H1 (cell line): Measurements from ENCODE around the gene CMTR2. TPM values are rescaled to one million over a fixed set of nuclear protein-coding genes. Genes with fewer than 3 reads are reported as not detected.

Experiments
- CTCF ChIA-PET: fragments of 300-600 bp; sonication (Branson Sonifier 250); formaldehyde crosslinking; loops from one replicate; lab custom pipeline; 2021; ENCODE audit not compliant: partially characterized antibody; lab: Charles Lee
- POLR2A ChIA-PET: fragments of 300-600 bp; sonication (Branson Sonifier 250); formaldehyde crosslinking; loops from one replicate; lab custom pipeline; 2021; ENCODE audit warnings: inconsistent platforms; ENCODE audit not compliant: partially characterized antibody; lab: Charles Lee
- DNase-seq, 2 experiments: peaks; one replicate each; pipeline versions ENCODE4 v3.0.0 to v3.0.0-alpha.2; 2010 to 2022; ENCODE audit warnings: low spot score in 2 of 2, low read depth in 1 of 2, mixed read lengths in 1 of 2
- FAIRE-seq: peaks from 2 replicates; lab custom pipeline; 2011; peaks lifted over from hg19 to GRCh38; lab: Jason Lieb, UNC
- H2AFZ ChIP-seq: 2 replicates; pipeline ENCODE4 v1.8.1; 2012; ENCODE audit warnings: low read length, inconsistent platforms
- H2AK5ac ChIP-seq: 2 replicates; pipeline ENCODE4 v1.6.1; 2013; ENCODE audit warnings: low read depth, low read length
- H2BK120ac ChIP-seq: replicated peaks from 2 replicates; pipeline ENCODE3; 2013; ENCODE audit warnings: low read depth, low read length, inconsistent platforms
- H2BK12ac ChIP-seq: 2 replicates; pipeline ENCODE4 v1.6.1; 2013; ENCODE audit warnings: low read depth, low read length
- H2BK15ac ChIP-seq: 2 replicates; pipeline ENCODE4 v1.6.1; 2013; ENCODE audit warnings: low read length
- H2BK20ac ChIP-seq: 2 replicates; pipeline ENCODE4 v1.6.1; 2013; ENCODE audit warnings: low read length
- H2BK5ac ChIP-seq: 2 replicates; pipeline ENCODE4 v1.6.1; 2013; ENCODE audit warnings: low read depth, low read length
- H3K14ac ChIP-seq: 2 replicates; pipeline ENCODE4 v1.6.1; 2013; ENCODE audit warnings: inconsistent platforms; ENCODE audit not compliant: insufficient read length
- H3K18ac ChIP-seq: 2 replicates; pipeline ENCODE4 v1.6.1; 2013; ENCODE audit warnings: low read length; ENCODE audit errors: extremely low read depth
- H3K23ac ChIP-seq: 2 replicates; pipeline ENCODE4 v1.6.1; 2013; ENCODE audit warnings: inconsistent platforms; ENCODE audit not compliant: insufficient read length
- H3K23me2 ChIP-seq: 2 replicates; pipeline ENCODE4 v1.6.1; 2013; ENCODE audit warnings: low read depth, low read length
- H3K27ac ChIP-seq: 2 replicates; pipeline ENCODE4 v1.6.1; 2011; ENCODE audit warnings: low read depth, low read length, inconsistent platforms
- H3K27me3 ChIP-seq, 4 experiments: replicated peaks in 1 of 4; 1 replicate in 1 of 4; 2 replicates in 3 of 4; pipeline versions ENCODE4 v1.6.1 to v1.8.1; 2011 to 2013; ENCODE audit warnings: low read length in 3 of 4, mild to moderate bottlenecking in 3 of 4, inconsistent platforms in 2 of 4, mixed read lengths in 2 of 4, moderate library complexity in 1 of 4; ENCODE audit not compliant: control insufficient read depth in 3 of 4, insufficient read depth in 3 of 4; ENCODE audit errors: extremely low read depth in 1 of 4
- H3K36me3 ChIP-seq, 4 experiments: 2 replicates each; pipeline versions ENCODE4 v1.6.1 to v1.8.1; 2011 to 2013; ENCODE audit warnings: mild to moderate bottlenecking in 4 of 4, low read length in 3 of 4, moderate library complexity in 2 of 4, control low read depth in 1 of 4, inconsistent platforms in 1 of 4; ENCODE audit not compliant: insufficient read depth in 4 of 4, control insufficient read depth in 2 of 4
- H3K4ac ChIP-seq: replicated peaks from 2 replicates; pipeline ENCODE3; 2013; ENCODE audit warnings: low read length, low read depth, mixed read lengths, inconsistent platforms; ENCODE audit not compliant: insufficient read length
- H3K4me1 ChIP-seq, 4 experiments: replicated peaks in 1 of 4; 1 replicate in 1 of 4; 2 replicates in 3 of 4; pipeline versions ENCODE4 v1.6.1 to v1.8.1; 2011 to 2013; ENCODE audit warnings: low read length in 3 of 4, inconsistent platforms in 2 of 4, mixed read lengths in 1 of 4; ENCODE audit not compliant: insufficient read depth in 4 of 4, control insufficient read depth in 3 of 4
- H3K4me2 ChIP-seq, 2 experiments: 2 replicates each; pipeline versions ENCODE4 v1.6.1 to v1.8.1; 2011 to 2013; ENCODE audit warnings: low read depth in 2 of 2, low read length in 2 of 2, control low read depth in 1 of 2, inconsistent platforms in 1 of 2, mild to moderate bottlenecking in 1 of 2; ENCODE audit not compliant: insufficient read depth in 1 of 2
- H3K4me3 ChIP-seq, 4 experiments: fragments of 200-600, 300-600 bp in 1 of 4; sonication (generic), shearing (Covaris generic), sonication (Bioruptor Twin) in 1 of 4; 2 replicates each; pipeline versions ENCODE4 v1.5.1 to v1.8.1; 2011 to 2016; ENCODE audit warnings: low read length in 4 of 4, low read depth in 3 of 4, control low read depth in 2 of 4, inconsistent platforms in 2 of 4, mild to moderate bottlenecking in 2 of 4, mixed read lengths in 1 of 4, moderate library complexity in 1 of 4; ENCODE audit not compliant: insufficient read depth in 2 of 4; ENCODE audit errors: extremely low read depth in 1 of 4
- H3K56ac ChIP-seq: replicated peaks from 2 replicates; pipeline ENCODE3; 2013; ENCODE audit warnings: low read depth, mild to moderate bottlenecking, mixed read lengths, low read length, inconsistent platforms; ENCODE audit not compliant: insufficient read length
- H3K79me1 ChIP-seq: 2 replicates; pipeline ENCODE4 v1.6.1; 2013; ENCODE audit warnings: low read depth, low read length, control low read depth
- H3K79me2 ChIP-seq, 2 experiments: 2 replicates each; pipeline versions ENCODE4 v1.6.1 to v1.8.1; 2012 to 2013; ENCODE audit warnings: low read length in 2 of 2, mild to moderate bottlenecking in 2 of 2, inconsistent platforms in 1 of 2; ENCODE audit not compliant: insufficient read depth in 2 of 2, control insufficient read depth in 1 of 2
- H3K9ac ChIP-seq, 4 experiments: replicated peaks in 1 of 4; 1 replicate in 1 of 4; 2 replicates in 3 of 4; pipeline versions ENCODE4 v1.6.1 to v1.8.1; 2011 to 2013; ENCODE audit warnings: low read depth in 3 of 4, low read length in 3 of 4, control low read depth in 2 of 4, mild to moderate bottlenecking in 2 of 4, moderate library complexity in 2 of 4, inconsistent platforms in 1 of 4; ENCODE audit errors: extremely low read depth in 1 of 4
- H3K9me3 ChIP-seq, 2 experiments: 2 replicates each; pipeline versions ENCODE4 v1.6.1 to v1.8.1; 2012 to 2013; ENCODE audit warnings: mild to moderate bottlenecking in 2 of 2, moderate library complexity in 2 of 2, control low read depth in 1 of 2, inconsistent platforms in 1 of 2, low read depth in 1 of 2, low read length in 1 of 2, mixed read lengths in 1 of 2; ENCODE audit not compliant: insufficient read depth in 2 of 2
- H4K20me1 ChIP-seq, 2 experiments: replicated peaks in 1 of 2; 2 replicates each; pipeline versions ENCODE3 to v1.8.1; 2011 to 2013; ENCODE audit warnings: inconsistent platforms in 2 of 2, low read length in 2 of 2, mild to moderate bottlenecking in 1 of 2; ENCODE audit not compliant: insufficient read depth in 2 of 2, control insufficient read depth in 1 of 2
- H4K5ac ChIP-seq: 2 replicates; pipeline ENCODE4 v1.6.1; 2013; ENCODE audit warnings: low read length, low read depth, mixed read lengths, inconsistent platforms; ENCODE audit not compliant: insufficient read length
- H4K8ac ChIP-seq: 2 replicates; pipeline ENCODE4 v1.8.0; 2013; ENCODE audit warnings: mild to moderate bottlenecking, moderate library complexity, low read length, inconsistent platforms; ENCODE audit not compliant: insufficient read depth; ENCODE audit errors: extremely low read depth
- H4K91ac ChIP-seq: replicated peaks from 2 replicates; pipeline ENCODE3; 2013; ENCODE audit warnings: low read length, mixed read lengths, inconsistent platforms; ENCODE audit not compliant: insufficient read length
- TCF12 ChIP-seq: IDR thresholded peaks from 2 replicates; pipeline ENCODE4 v1.6.1; 2011; ENCODE audit warnings: low read depth, mild to moderate bottlenecking, low read length
- polyA plus RNA-seq, 7 experiments: library from polyadenylated mRNA; depleted of rRNA in 3 of 7; stranded (reverse) in 5 of 7; unstranded in 2 of 7; fragments of >200 nt in 5 of 7; fragments of 200-250 nt in 2 of 7; gene quantifications; 1 replicate in 5 of 7; 2 replicates in 1 of 7; 4 replicates in 1 of 7; pipeline versions ENCODE4 v1.2.1 to v1.2.3, GENCODE V29; 2011 to 2013; ENCODE audit warnings: missing spikeins in 2 of 7, mixed read lengths in 2 of 7
- total RNA-seq: library from RNA; stranded (reverse); fragmentation: NEBNext Ultra II Directional; extraction: Animal tissue kit (Norgen Biotek cat#: 25700); gene quantifications from 2 replicates; pipeline ENCODE4 v1.2.1, GENCODE V29; 2021

CMTR2 gene
- total and polyA plus RNA-seq, 2 of the 8 experiments (the other 6 are each of a cell fraction or from before 2014, with no cell fraction given) = 8.5 to 12.8 TPM

- no peak for FAIRE-seq
- no peak overlapping the region for H2AFZ ChIP-seq
- no peak overlapping the region for H4K5ac ChIP-seq
- no peak overlapping the region for H2BK20ac ChIP-seq
- H3K4me3 ChIP-seq = no peak overlapping the region
- H3K4me2 ChIP-seq = no peak overlapping the region
- H3K23ac ChIP-seq = no peak overlapping the region
- no peaks in the 10 kb centered on the region for H3K36me3 ChIP-seq
- no peak overlapping the region for H2BK12ac ChIP-seq
- no peak for TF ChIP-seq TCF12
- no peak overlapping the region for H3K18ac ChIP-seq
- no peak overlapping the region for H4K8ac ChIP-seq
- no peak overlapping the region for H4K91ac ChIP-seq
- 0 out of 4 replicates have a peak, but pooled peaks cover 0 to 2% of the 10 kb centered on the region in 2 experiments for H3K9me3 ChIP-seq
- no peaks in the 10 kb centered on the region for H3K23me2 ChIP-seq
- ChIA-PET POLR2A (no interaction called here), CTCF (interaction anchor here (0.6 kb wide), 1 partner anchor 12 kb away, joined by 3 read pairs; no protein-coding TSS in a partner anchor)
- H4K20me1 ChIP-seq = no peaks in the 10 kb centered on the region
- no peak overlapping the region for H2BK15ac ChIP-seq
- no peak overlapping the region for H3K4ac ChIP-seq
- H3K79me1 ChIP-seq = no peaks in the 10 kb centered on the region
- H3K14ac ChIP-seq = no peak overlapping the region
- no peak overlapping the region for H2AK5ac ChIP-seq
- H3K9ac ChIP-seq = no peak overlapping the region
- no peak overlapping the region for H2BK120ac ChIP-seq
- H3K4me1 ChIP-seq = no peaks in the 10 kb centered on the region
- no peaks in the 10 kb centered on the region for H3K79me2 ChIP-seq
- H3K27me3 ChIP-seq = no peaks in the 10 kb centered on the region; a peak in 1 of 7 replicates
- no peak overlapping the region for H2BK5ac ChIP-seq
- no peak overlapping the region for H3K27ac ChIP-seq
- DNase-seq = no peak
- H3K56ac ChIP-seq = no peak overlapping the region
These were observed 28.2 kb downstream of the CMTR2 start for GRCh38 chr16:71260995-71261394.
